ENCODE results near the gene FAM131B. TPM values are rescaled to one million over a fixed set of nuclear protein-coding genes. Genes with fewer than 3 reads are reported as not detected.

Gene FAM131B
- total RNA-seq, 1 experiment from 2014 or later = not detected

DNA sequence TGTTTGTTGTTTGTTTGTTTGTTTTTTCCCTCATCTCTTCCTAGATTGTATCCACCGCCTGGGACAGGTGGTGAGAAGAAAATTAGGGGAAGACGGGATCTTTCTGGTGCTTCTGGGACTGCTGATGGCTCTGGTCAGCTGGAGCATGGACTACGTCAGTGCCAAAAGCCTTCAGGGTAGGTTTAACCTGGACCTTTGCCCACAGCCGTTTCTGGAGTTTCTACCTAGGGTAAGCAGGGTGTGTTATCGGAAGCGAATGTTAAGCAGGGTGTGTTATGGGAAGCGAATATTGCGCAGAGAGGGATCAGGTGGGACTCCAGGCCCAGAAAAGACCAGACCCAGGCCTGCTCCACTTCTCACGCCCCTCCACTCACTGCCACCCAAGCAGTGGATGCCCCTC is 41.9 kb downstream of the FAM131B start:
- in situ Hi-C loops (cut with HindIII; ENCODE audit: low pct_unique_long_range_greater_than_20kb, low sequenced_read_pairs) = no loop called here
- DNase-seq (ENCODE audit: low read depth, low spot score) = no peak

DNA sequence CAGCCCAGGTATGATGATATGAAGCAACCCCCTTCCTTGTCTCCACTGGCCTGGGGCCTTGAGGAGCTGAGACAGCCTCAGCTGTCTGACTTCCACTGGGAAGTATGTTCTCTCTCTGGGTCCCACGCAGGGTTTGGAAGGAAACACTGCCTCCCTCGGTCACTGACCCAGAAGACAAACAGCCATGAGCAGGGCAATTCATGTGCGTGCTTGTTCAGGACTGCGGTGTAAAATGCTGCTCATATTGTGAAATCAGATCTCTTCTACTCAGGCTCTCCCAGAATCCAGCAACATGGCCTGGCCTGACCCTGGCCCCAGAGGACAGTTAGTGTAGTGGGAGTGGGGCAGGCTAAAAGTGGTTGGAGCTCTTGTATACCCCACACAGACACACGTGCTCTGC is 43.9 kb downstream of the FAM131B start:
- in situ Hi-C loops (cut with HindIII; ENCODE audit: low pct_unique_long_range_greater_than_20kb, low sequenced_read_pairs) = no loop called here
- no peak for DNase-seq (ENCODE audit: low read depth, low spot score)

DNA sequence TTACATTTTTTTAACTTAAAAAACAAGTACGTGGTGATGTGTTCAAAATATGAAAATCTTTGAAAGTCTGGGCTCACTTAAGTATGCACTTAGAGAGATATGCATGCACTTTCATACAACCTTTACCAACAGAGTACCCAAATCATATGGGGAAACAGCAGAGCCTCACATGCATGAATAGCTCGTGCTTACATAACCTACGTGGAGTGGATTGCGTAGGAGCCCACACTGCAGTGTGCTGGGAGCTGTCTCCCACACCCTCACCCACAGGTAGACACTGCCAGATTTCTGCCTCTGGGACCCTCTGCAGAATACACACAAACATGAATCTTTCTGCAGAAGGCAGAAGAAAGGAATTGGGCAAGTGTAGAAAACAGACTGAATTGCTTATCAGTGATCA is 46.0 kb downstream of the FAM131B start:
- DNase-seq (ENCODE audit: low read depth, low spot score) = no peak
- in situ Hi-C loops (cut with HindIII; ENCODE audit: low pct_unique_long_range_greater_than_20kb, low sequenced_read_pairs) = no loop called here

DNA sequence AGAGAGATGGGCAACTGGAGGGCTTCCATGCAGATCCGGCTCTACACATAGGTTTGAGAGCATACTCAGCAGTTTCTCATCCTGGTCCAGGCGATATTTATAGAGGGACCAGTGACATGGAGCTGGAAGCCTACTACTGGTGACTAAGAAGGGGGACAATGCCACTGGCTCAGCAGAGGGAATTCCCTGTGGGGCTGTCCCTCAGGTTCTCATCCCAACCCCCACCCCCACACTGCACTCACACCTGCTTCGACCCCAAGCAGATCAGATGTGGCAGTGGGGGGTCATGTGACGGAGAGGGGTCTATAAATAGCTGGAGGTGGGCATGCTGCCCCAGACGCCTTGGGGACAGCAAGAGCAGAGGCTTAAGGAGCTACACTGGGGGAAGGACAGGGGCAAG is 46.7 kb downstream of the FAM131B start, which contains the start of gene CLCN1:
Gene CLCN1, plus strand, starts transcription at position 336 of the 400 bp plus-strand sequence. CDS start 102 bp downstream, outside the sequence.
- in situ Hi-C loops (cut with HindIII; ENCODE audit: low pct_unique_long_range_greater_than_20kb, low sequenced_read_pairs) = no loop called here

DNA sequence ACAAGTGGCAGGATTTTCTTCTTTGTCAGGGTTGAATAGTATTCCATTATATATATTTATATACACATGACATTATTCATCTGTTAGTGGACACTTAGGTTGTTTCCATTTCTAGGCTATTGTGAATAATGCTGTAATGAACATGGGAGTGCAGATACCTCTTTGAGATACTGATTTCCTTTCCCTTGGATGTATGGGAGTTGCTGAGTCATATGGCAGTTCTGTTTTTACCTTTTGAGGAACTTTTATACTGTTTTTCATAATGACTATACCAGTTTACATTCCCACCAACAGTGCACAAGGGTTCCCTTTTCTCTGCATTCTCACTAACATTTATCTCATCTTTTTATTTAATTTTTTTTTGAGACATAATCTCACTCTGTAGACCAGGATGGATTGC is 48.4 kb downstream of the FAM131B start:
- in situ Hi-C loops (cut with HindIII; ENCODE audit: low pct_unique_long_range_greater_than_20kb, low sequenced_read_pairs) = no loop called here
- DNase-seq (ENCODE audit: low read depth, low spot score) = no peak

More for the DNA sequence above, 46.7 kb downstream of the FAM131B start, which contains the start of gene CLCN1:
- DNase-seq (ENCODE audit: low read depth, low spot score) = no peak

DNA sequence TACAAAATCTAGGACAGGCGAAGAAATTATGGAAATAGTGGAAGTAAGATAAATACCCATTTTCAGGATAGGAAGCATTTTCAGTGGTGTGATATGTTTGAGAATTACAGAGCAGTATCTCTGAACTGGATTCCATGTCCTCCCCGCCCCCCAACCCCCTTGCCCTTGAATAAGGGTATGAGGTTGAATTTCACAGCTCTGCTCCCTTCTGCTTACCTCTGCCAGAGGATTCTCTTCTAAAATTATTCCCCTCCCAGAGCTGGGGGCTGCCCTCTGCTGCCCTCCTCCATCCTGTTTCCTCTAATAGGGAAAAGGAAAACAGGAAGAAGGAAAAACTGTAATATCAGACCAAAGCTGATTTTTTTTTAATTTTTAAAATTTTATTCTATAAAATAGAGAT is 53.9 kb downstream of the FAM131B start:
- no peak for DNase-seq (ENCODE audit: low read depth, low spot score)
- in situ Hi-C loops (cut with HindIII; ENCODE audit: low pct_unique_long_range_greater_than_20kb, low sequenced_read_pairs) = no loop called here

DNA sequence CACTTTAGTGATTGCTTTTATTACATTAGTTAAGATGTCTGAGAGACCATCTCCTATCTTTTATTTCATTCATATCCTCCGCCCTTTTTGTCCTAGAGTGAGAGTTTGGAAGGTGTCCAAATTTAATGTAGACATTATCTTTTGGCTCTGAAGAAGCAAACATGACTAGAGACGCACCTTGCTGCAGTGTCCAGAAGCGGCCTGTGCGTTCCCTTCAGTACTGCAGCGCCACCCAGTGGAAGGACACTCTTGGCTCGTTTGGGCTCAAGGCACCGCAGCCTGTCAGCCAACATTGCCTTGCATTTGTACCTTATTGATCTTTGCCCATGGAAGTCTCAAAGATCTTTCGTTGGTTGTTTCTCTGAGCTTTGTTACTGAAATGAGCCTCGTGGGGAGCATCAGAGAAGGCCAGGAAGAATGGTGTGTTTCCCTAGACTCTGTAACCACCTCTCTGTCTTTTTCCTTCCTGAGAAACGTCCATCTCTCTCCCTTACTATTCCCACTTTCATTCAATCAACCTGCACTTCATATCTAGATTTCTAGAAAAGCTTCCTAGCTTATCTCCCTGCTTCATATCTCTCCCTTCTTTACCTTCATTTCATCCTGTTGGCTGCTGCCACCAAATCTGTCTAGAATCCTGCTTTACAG is 57.0 kb downstream of the FAM131B start:
- in situ Hi-C loops (cut with HindIII; ENCODE audit: low pct_unique_long_range_greater_than_20kb, low sequenced_read_pairs) = no loop called here
- peak; percentile 87 for DNase-seq (ENCODE audit: low read depth, low spot score)

DNA sequence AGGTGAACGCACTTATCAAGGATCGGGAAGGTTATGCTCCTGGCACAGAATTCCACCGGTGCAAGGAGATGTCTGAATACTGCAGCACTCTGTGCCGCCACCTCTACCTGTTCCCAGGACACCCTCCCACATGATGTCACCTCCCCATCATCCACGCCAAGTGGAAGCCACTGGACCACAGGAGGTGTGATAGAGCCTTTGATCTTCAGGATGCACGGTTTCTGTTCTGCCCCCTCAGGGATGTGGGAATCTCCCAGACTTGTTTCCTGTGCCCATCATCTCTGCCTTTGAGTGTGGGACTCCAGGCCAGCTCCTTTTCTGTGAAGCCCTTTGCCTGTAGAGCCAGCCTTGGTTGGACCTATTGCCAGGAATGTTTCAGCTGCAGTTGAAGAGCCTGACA is 57.6 kb downstream of the FAM131B start:
- in situ Hi-C loops (cut with HindIII; ENCODE audit: low pct_unique_long_range_greater_than_20kb, low sequenced_read_pairs) = no loop called here
- DNase-seq (ENCODE audit: low read depth, low spot score) = no peak

DNA sequence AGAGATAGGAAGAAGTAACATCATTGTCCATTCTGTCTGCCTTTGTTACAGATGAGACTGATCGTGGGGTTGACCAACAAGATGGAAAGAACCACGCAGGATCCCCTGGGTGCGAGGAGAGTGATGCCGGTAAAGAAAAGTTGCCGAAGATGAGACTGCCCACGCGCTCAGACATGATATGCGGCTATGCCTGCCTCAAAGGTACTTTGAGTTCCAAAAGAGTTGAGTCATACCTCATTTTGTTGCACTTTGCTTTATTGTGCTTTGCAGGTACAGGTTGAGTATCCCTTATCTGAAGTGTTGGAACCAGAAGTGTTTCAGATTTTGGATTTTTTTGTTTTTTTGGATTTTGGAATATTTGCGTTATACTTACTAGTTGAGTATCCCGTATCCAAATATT is 58.8 kb downstream of the FAM131B start:
- in situ Hi-C loops (cut with HindIII; ENCODE audit: low pct_unique_long_range_greater_than_20kb, low sequenced_read_pairs) = no loop called here
- DNase-seq (ENCODE audit: low read depth, low spot score) = no peak

Small RNA genes lying within 50 kb of the gene (small RNA-seq; reads per million reads assigned to genes)
- gene MIR6892 = 0 to 0.33 reads per million in 2 experiments

Other genes starting within 250 kb of the FAM131B start
- gene PIP, start 230.6 kb downstream of the FAM131B start, total RNA-seq (2014; rRNA removed; shearing (Covaris generic)) = not detected in 2 replicates
- gene TAS2R39, start 179.3 kb downstream of the FAM131B start, total RNA-seq (2014; rRNA removed; shearing (Covaris generic)) = not detected in 2 replicates
- gene TAS2R40, start 140.7 kb downstream of the FAM131B start, total RNA-seq (2014; rRNA removed; shearing (Covaris generic)) = not detected in 2 replicates
- gene GSTK1, start 99.3 kb downstream of the FAM131B start, total RNA-seq (2014; rRNA removed; shearing (Covaris generic)) = 144 and 161 TPM in 2 replicates
- not detected in 2 replicates for gene TMEM139, start 77.8 kb downstream of the FAM131B start, total RNA-seq (2014; rRNA removed; shearing (Covaris generic))
- gene CASP2, start 74.4 kb downstream of the FAM131B start, total RNA-seq (2014; rRNA removed; shearing (Covaris generic)) = 11.8 and 14.4 TPM in 2 replicates
- not detected in 2 replicates for gene CLCN1, start 46.6 kb downstream of the FAM131B start, total RNA-seq (2014; rRNA removed; shearing (Covaris generic))
- gene ZYX, start 18.6 kb upstream of the FAM131B start, total RNA-seq (2014; rRNA removed; shearing (Covaris generic)) = 14.7 and 17.2 TPM in 2 replicates
- gene EPHA1, start 46.1 kb upstream of the FAM131B start, total RNA-seq (2014; rRNA removed; shearing (Covaris generic)) = not detected in 2 replicates
- gene TAS2R60, start 80.7 kb upstream of the FAM131B start, total RNA-seq (2014; rRNA removed; shearing (Covaris generic)) = not detected in 2 replicates
- gene TAS2R41, start 115.2 kb upstream of the FAM131B start, total RNA-seq (2014; rRNA removed; shearing (Covaris generic)) = not detected in 2 replicates
- not detected in 2 replicates for gene CTAGE15, start 209.1 kb upstream of the FAM131B start, total RNA-seq (2014; rRNA removed; shearing (Covaris generic))